ENCODE results near the gene ZNF764. TPM values are rescaled to one million over a fixed set of nuclear protein-coding genes. Genes with fewer than 3 reads are reported as not detected.

The ZNF764 gene
- polyA plus RNA-seq, 3 donors: 0.94 to 4.6 (median 1.0) TPM

GRCh38 chr16:30552956-30553355 is 5.2 kb downstream of the ZNF764 start:
- H3K27me3 ChIP-seq (ENCODE audit: control insufficient read depth in 2 of 2, insufficient read depth in 2 of 2, low read length in 2 of 2): no peaks in the 10 kb centered on the region
- no peak for TF ChIP-seq CTCF (IDR thresholded peaks at IDR 0.05)
- peaks cover 6% of the 10 kb centered on the region for H4K20me1 ChIP-seq (ENCODE audit: insufficient read depth, low read length)
- peaks cover 19 to 26% of the 10 kb centered on the region in 2 donors for H3K4me1 ChIP-seq (ENCODE audit: control insufficient read depth in 1 of 2, insufficient read depth in 2 of 2, low read length in 2 of 2)
- peaks cover 32% of the 10 kb centered on the region for H3K79me2 ChIP-seq (ENCODE audit: insufficient read depth, low read length)
- H3K4me3 Mint-ChIP-seq: no peak overlapping the region
- intact Hi-C loops (cut with micrococcal nuclease): loop anchor here in 1 of 2 donors (10.0 kb wide), 1 partner anchor 62 kb away; the partner anchor contains the start of gene ZNF689
- H2AFZ ChIP-seq (ENCODE audit: insufficient read depth, low read depth, low read length, poor library complexity, severe bottlenecking): no peak overlapping the region
- H3K4me2 ChIP-seq (replicated peaks; ENCODE audit: extremely low read depth, low read length, poor library complexity, severe bottlenecking): no peak overlapping the region
- H3K27ac Mint-ChIP-seq: peak overlapping the region in 5 of 7 donors; percentile 21 to 75 (median 45)
- no peaks in the 10 kb centered on the region for H3K9me3 ChIP-seq (replicated peaks in 1 of 2; ENCODE audit: control insufficient read depth in 1 of 2, insufficient read depth in 1 of 2, low read length in 2 of 2)
- peak overlapping the region in 1 of 2 donors; percentile 10 for H3K27ac ChIP-seq (ENCODE audit: low read depth in 1 of 2, low read length in 2 of 2)
- WGBS (ENCODE audit: insufficient coverage): 100% methylated on average over 4 of the region's 4 CpGs
- H3K9me3 Mint-ChIP-seq: no peaks in the 10 kb centered on the region
- no peak overlapping the region for H3K9ac ChIP-seq (ENCODE audit: insufficient read depth, low read length, poor library complexity, severe bottlenecking)
- peaks cover 23% of the 10 kb centered on the region for H3K4me1 Mint-ChIP-seq
- peaks cover 0 to 2% (median 0%) of the 10 kb centered on the region in 3 donors for H3K27me3 Mint-ChIP-seq (ENCODE audit: low read depth in 3 of 3)
- H3K4me3 ChIP-seq (replicated peaks in 1 of 3; ENCODE audit: low read depth in 2 of 3, low read length in 3 of 3): no peak overlapping the region
- H3K36me3 Mint-ChIP-seq: peaks cover 18 to 34% of the 10 kb centered on the region in 2 donors
- peaks cover 12 to 16% of the 10 kb centered on the region in 2 donors for H3K36me3 ChIP-seq (replicated peaks in 1 of 2; ENCODE audit: control insufficient read depth in 1 of 2, insufficient read depth in 2 of 2, low read length in 2 of 2)
- DNase-seq: no peak

- Histone ChIP-seq H3K4me3 (replicated peaks in 1 of 3; ENCODE audit: low read depth in 2 of 3, low read length in 3 of 3) (no peak overlapping the region), H3K79me2 (ENCODE audit: insufficient read depth, low read length) (peaks cover 20% of the 10 kb centered on the region), H4K20me1 (ENCODE audit: insufficient read depth, low read length) (peaks cover 6% of the 10 kb centered on the region), H3K9me3 (replicated peaks in 1 of 2; ENCODE audit: control insufficient read depth in 1 of 2, insufficient read depth in 1 of 2, low read length in 2 of 2) (no peaks in the 10 kb centered on the region), H3K9ac (ENCODE audit: insufficient read depth, low read length, poor library complexity, severe bottlenecking) (no peak overlapping the region), H3K4me1 (ENCODE audit: control insufficient read depth in 1 of 2, insufficient read depth in 2 of 2, low read length in 2 of 2) (peaks cover 11 to 22% of the 10 kb centered on the region in 2 donors), H3K27ac (ENCODE audit: low read depth in 1 of 2, low read length in 2 of 2) (no peak overlapping the region), H3K27me3 (ENCODE audit: control insufficient read depth in 2 of 2, insufficient read depth in 2 of 2, low read length in 2 of 2) (no peaks in the 10 kb centered on the region), H3K4me2 (replicated peaks; ENCODE audit: extremely low read depth, low read length, poor library complexity, severe bottlenecking) (no peak overlapping the region), H3K36me3 (replicated peaks in 1 of 2; ENCODE audit: control insufficient read depth in 1 of 2, insufficient read depth in 2 of 2, low read length in 2 of 2) (peaks cover 12 to 16% of the 10 kb centered on the region in 2 donors), H2AFZ (ENCODE audit: insufficient read depth, low read depth, low read length, poor library complexity, severe bottlenecking) (no peak overlapping the region)
- Mint-ChIP-seq H3K4me1 (peaks cover 18% of the 10 kb centered on the region), H3K27me3 (ENCODE audit: low read depth in 3 of 3) (peaks cover 0 to 2% (median 0%) of the 10 kb centered on the region in 3 donors), H3K36me3 (peaks cover 18 to 34% of the 10 kb centered on the region in 2 donors), H3K27ac (peak overlapping the region in 2 of 7 donors; percentile 19 to 36), H3K9me3 (no peaks in the 10 kb centered on the region), H3K4me3 (no peak overlapping the region)
- intact Hi-C loops (cut with micrococcal nuclease): loop anchor here in 1 of 2 donors (10.0 kb wide), 1 partner anchor 63 kb away; the partner anchor contains the start of gene ZNF689
- no peak for TF ChIP-seq CTCF (IDR thresholded peaks at IDR 0.05)
- WGBS (ENCODE audit: insufficient coverage): 42% methylated on average over 2 of the region's 3 CpGs
- DNase-seq: no peak
Observed at GRCh38 chr16:30551781-30552180, 6.4 kb downstream of the ZNF764 start.

Data from CD14-positive monocyte (primary cell).